ENCODE data around the gene HDHD3. TPM values are rescaled to one million over a fixed set of nuclear protein-coding genes. Genes with fewer than 3 reads are reported as not detected.
A peak's percentile ranks its signal among the peaks of the same experiment; 100 is the strongest.

Gene HDHD3
- polyA plus RNA-seq, 3 donors = 8.3 to 12.0 (median 9.2) TPM

- H3K4me3 ChIP-seq (replicated peaks in 1 of 3; ENCODE audit: low read depth in 2 of 3, low read length in 3 of 3) = no peak overlapping the region
- H3K79me2 ChIP-seq (ENCODE audit: insufficient read depth, low read length) = no peaks in the 10 kb centered on the region
- TF ChIP-seq CTCF (IDR thresholded peaks at IDR 0.05) = no peak
- peak overlapping the region; percentile 34 for H3K4me2 ChIP-seq (replicated peaks; ENCODE audit: extremely low read depth, low read length, poor library complexity, severe bottlenecking)
- 35% methylated on average over 2 of the region's 3 CpGs for WGBS (ENCODE audit: insufficient coverage)
- peaks cover 24 to 26% of the 10 kb centered on the region in 2 donors for H3K4me1 ChIP-seq (ENCODE audit: control insufficient read depth in 1 of 2, insufficient read depth in 2 of 2, low read length in 2 of 2)
- no peak overlapping the region for H3K4me3 Mint-ChIP-seq
- no peak overlapping the region for H3K27ac Mint-ChIP-seq
- no peaks in the 10 kb centered on the region for H3K4me1 Mint-ChIP-seq
- H3K27me3 Mint-ChIP-seq (ENCODE audit: low read depth in 3 of 3) = no peaks in the 10 kb centered on the region
- no peaks in the 10 kb centered on the region for H3K36me3 Mint-ChIP-seq
- H3K27ac ChIP-seq (ENCODE audit: low read depth in 1 of 2, low read length in 2 of 2) = peak overlapping the region; percentile 22 to 82
- H3K9me3 Mint-ChIP-seq = no peaks in the 10 kb centered on the region
- no peaks in the 10 kb centered on the region for H3K9me3 ChIP-seq (replicated peaks in 1 of 2; ENCODE audit: control insufficient read depth in 1 of 2, insufficient read depth in 1 of 2, low read length in 2 of 2)
- H3K27me3 ChIP-seq (ENCODE audit: control insufficient read depth in 2 of 2, insufficient read depth in 2 of 2, low read length in 2 of 2) = no peaks in the 10 kb centered on the region
- no peaks in the 10 kb centered on the region for H3K36me3 ChIP-seq (replicated peaks in 1 of 2; ENCODE audit: control insufficient read depth in 1 of 2, insufficient read depth in 2 of 2, low read length in 2 of 2)
- intact Hi-C loops (cut with micrococcal nuclease) = no loop called here
- H3K9ac ChIP-seq (ENCODE audit: insufficient read depth, low read length, poor library complexity, severe bottlenecking) = no peak overlapping the region
- H4K20me1 ChIP-seq (ENCODE audit: insufficient read depth, low read length) = no peaks in the 10 kb centered on the region
- peak; percentile 32 to 34 (median 32) for DNase-seq
- peak overlapping the region; percentile 78 for H2AFZ ChIP-seq (ENCODE audit: insufficient read depth, low read depth, low read length, poor library complexity, severe bottlenecking)
These were observed 39.4 kb upstream of the HDHD3 start for GRCh38 chr9:113416149-113416721.

GRCh38 chr9:113410207-113410864, 33.5 kb upstream of the HDHD3 start, which contains the start of the genes C9orf43 and POLE3:
Gene C9orf43 (plus strand): TSS chr9:113410747. CDS start chr9:113413494, 2,747 bp downstream.
Gene POLE3 (minus strand): TSS chr9:113410675. CDS start chr9:113410293, 382 bp downstream.
- Histone ChIP-seq H2AFZ (ENCODE audit: insufficient read depth, low read depth, low read length, poor library complexity, severe bottlenecking) (peak within 1 kb of the TSS; percentile 88), H3K79me2 (ENCODE audit: insufficient read depth, low read length) (peaks cover 28% of the 10 kb centered on the region), H3K9me3 (replicated peaks in 1 of 2; ENCODE audit: control insufficient read depth in 1 of 2, insufficient read depth in 1 of 2, low read length in 2 of 2) (no peaks in the 10 kb centered on the region), H3K4me2 (replicated peaks; ENCODE audit: extremely low read depth, low read length, poor library complexity, severe bottlenecking) (peak within 1 kb of the TSS; percentile 84), H3K27ac (ENCODE audit: low read depth in 1 of 2, low read length in 2 of 2) (peak within 1 kb of the TSS; percentile 92 to 93), H3K9ac (ENCODE audit: insufficient read depth, low read length, poor library complexity, severe bottlenecking) (peak within 1 kb of the TSS; percentile 84), H3K27me3 (ENCODE audit: control insufficient read depth in 2 of 2, insufficient read depth in 2 of 2, low read length in 2 of 2) (no peaks in the 10 kb centered on the region), H3K4me3 (replicated peaks in 1 of 3; ENCODE audit: low read depth in 2 of 3, low read length in 3 of 3) (peak within 1 kb of the TSS; percentile 77 to 93 (median 88)), H4K20me1 (ENCODE audit: insufficient read depth, low read length) (no peaks in the 10 kb centered on the region), H3K4me1 (ENCODE audit: control insufficient read depth in 1 of 2, insufficient read depth in 2 of 2, low read length in 2 of 2) (peaks cover 21 to 22% of the 10 kb centered on the region in 2 donors), H3K36me3 (replicated peaks in 1 of 2; ENCODE audit: control insufficient read depth in 1 of 2, insufficient read depth in 2 of 2, low read length in 2 of 2) (peaks cover 15 to 18% of the 10 kb centered on the region in 2 donors)
- Mint-ChIP-seq H3K4me1 (peaks cover 21% of the 10 kb centered on the region), H3K27ac (peak within 1 kb of the TSS; percentile 99 to 100 (median 100)), H3K36me3 (peaks cover 15 to 21% of the 10 kb centered on the region in 2 donors), H3K4me3 (peak within 1 kb of the TSS; percentile 97 to 98), H3K9me3 (no peaks in the 10 kb centered on the region), H3K27me3 (ENCODE audit: low read depth in 3 of 3) (no peaks in the 10 kb centered on the region)
- no peak for TF ChIP-seq CTCF (IDR thresholded peaks at IDR 0.05)
- intact Hi-C loops (cut with micrococcal nuclease) = loop anchor here (5.0 kb wide), 2 partner anchors 133 to 172 kb away; partner anchors contain the start of genes CDC26 (in 1 of the 2) and PRPF4 (in 1 of the 2)
- WGBS (ENCODE audit: insufficient coverage) = 0% methylated on average over 56 of the region's 61 CpGs
- DNase-seq = peak; percentile 92 to 93 (median 92)

Data from CD14-positive monocyte (primary cell).